Endothelial cell of umbilical vein (primary cell): ENCODE data around the gene SEPTIN11. TPM values are rescaled to one million over a fixed set of nuclear protein-coding genes. Genes with fewer than 3 reads are reported as not detected.

ENCODE experiments used
- BruUV-seq: library from RNA; stranded (reverse); fragments of 400-500 nt; replicated peaks from 2 replicates; lab custom pipeline; 2021; lab: Mats Ljungman, UMichigan
- CTCF ChIA-PET: fragments of 300-600, 350-600 bp; sonication (Branson Sonifier 250); formaldehyde crosslinking; loops from one replicate; lab custom pipeline; 2021; ENCODE audit warnings: antibody characterized with exemption, inconsistent platforms; lab: Charles Lee
- POLR2A ChIA-PET: fragments of 300-600, 350-600 bp; sonication (Branson Sonifier 250); formaldehyde crosslinking; loops from one replicate; lab custom pipeline; 2021; ENCODE audit warnings: antibody characterized with exemption, inconsistent platforms; lab: Charles Lee
- DNase-seq: peaks from one replicate; pipeline ENCODE4 v3.0.0-alpha.2; 2011; ENCODE audit warnings: low read depth, low spot score
- FAIRE-seq: peaks from 2 replicates; lab custom pipeline; 2011; peaks lifted over from hg19 to GRCh38; lab: Jason Lieb, UNC
- H2AFZ ChIP-seq: 2 replicates; pipeline ENCODE4 v1.6.0; 2012; ENCODE audit warnings: low read depth, low read length, control low read depth, inconsistent platforms
- H3K27ac ChIP-seq: 2 replicates; pipeline ENCODE4 v1.5.1; 2011; ENCODE audit warnings: low read depth, mild to moderate bottlenecking, control low read depth, low read length, moderate library complexity; ENCODE audit not compliant: insufficient read depth
- H3K27me3 ChIP-seq, 2 experiments: 2 replicates each; pipeline versions ENCODE4 v1.6.0 to v1.6.1; 2011; ENCODE audit warnings: low read length in 2 of 2, mixed read lengths in 1 of 2; ENCODE audit not compliant: control insufficient read depth in 2 of 2, insufficient read depth in 2 of 2
- H3K36me3 ChIP-seq, 2 experiments: 2 replicates in 1 of 2; 3 replicates in 1 of 2; pipeline ENCODE4 v1.5.1; 2011; ENCODE audit warnings: low read length in 2 of 2, mild to moderate bottlenecking in 1 of 2, moderate library complexity in 1 of 2; ENCODE audit not compliant: control insufficient read depth in 2 of 2, insufficient read depth in 2 of 2; ENCODE audit errors: extremely low read depth in 1 of 2
- H3K4me1 ChIP-seq: 3 replicates; pipeline ENCODE4 v1.5.1; 2011; ENCODE audit warnings: mild to moderate bottlenecking, low read length; ENCODE audit not compliant: control insufficient read depth, insufficient read depth; ENCODE audit errors: extremely low read depth
- H3K4me2 ChIP-seq: 2 replicates; pipeline ENCODE4 v1.6.1; 2011; ENCODE audit warnings: low read length, control low read depth, mixed read lengths; ENCODE audit not compliant: insufficient read depth
- H3K4me3 ChIP-seq, 3 experiments: fragments of 200-600 bp in 1 of 3; sonication (generic), shearing (Covaris generic) in 1 of 3; replicated peaks in 1 of 3; 2 replicates each; pipeline ENCODE4 v1.5.1; 2011 to 2016; ENCODE audit warnings: control low read depth in 3 of 3, low read length in 3 of 3, mild to moderate bottlenecking in 2 of 3, inconsistent platforms in 1 of 3, low read depth in 1 of 3, moderate library complexity in 1 of 3; ENCODE audit not compliant: insufficient read depth in 1 of 3
- H3K79me2 ChIP-seq: 2 replicates; pipeline ENCODE4 v1.6.0; 2012; ENCODE audit warnings: low read length, inconsistent platforms; ENCODE audit not compliant: control insufficient read depth, insufficient read depth
- H3K9ac ChIP-seq: replicated peaks from 2 replicates; pipeline ENCODE3; 2011; ENCODE audit warnings: low read length, control low read depth; ENCODE audit not compliant: insufficient read depth; ENCODE audit errors: extremely low read depth
- H3K9me1 ChIP-seq: replicated peaks from 3 replicates; pipeline ENCODE4 v1.6.0; 2011; ENCODE audit warnings: mild to moderate bottlenecking, low read length; ENCODE audit not compliant: control insufficient read depth, insufficient read depth; ENCODE audit errors: extremely low read depth
- H3K9me3 ChIP-seq: replicated peaks from 2 replicates; pipeline ENCODE4 v1.5.1; 2012; ENCODE audit warnings: low read length, inconsistent platforms; ENCODE audit not compliant: control insufficient read depth, insufficient read depth
- H4K20me1 ChIP-seq: replicated peaks from 2 replicates; pipeline ENCODE3; 2011; ENCODE audit warnings: mild to moderate bottlenecking, low read length; ENCODE audit not compliant: control insufficient read depth, insufficient read depth; ENCODE audit errors: extremely low read depth
- EZH2 ChIP-seq: IDR thresholded peaks from 2 replicates; pipeline ENCODE4 v1.6.1; 2012; ENCODE audit warnings: borderline replicate concordance, low read depth, mild to moderate bottlenecking, moderate library complexity, low read length, inconsistent platforms; ENCODE audit not compliant: severe bottlenecking
- FOS ChIP-seq: IDR thresholded peaks from 2 replicates; pipeline ENCODE4 v1.6.1; 2011; ENCODE audit warnings: mild to moderate bottlenecking, low read length, moderate library complexity, borderline replicate concordance; ENCODE audit not compliant: insufficient read depth
- GATA2 ChIP-seq: IDR thresholded peaks from 2 replicates; pipeline ENCODE4 v1.7.0; 2011; ENCODE audit warnings: low read depth, mild to moderate bottlenecking, moderate library complexity, mixed read lengths, low read length; ENCODE audit not compliant: insufficient read length, insufficient read depth
- JUN ChIP-seq: IDR thresholded peaks from 2 replicates; pipeline ENCODE4 v1.6.1; 2011; ENCODE audit warnings: borderline replicate concordance, low read depth; ENCODE audit not compliant: insufficient read length, insufficient read depth
- MYC ChIP-seq: IDR thresholded peaks from one replicate; pipeline ENCODE4 v1.6.1; 2011; ENCODE audit warnings: mild to moderate bottlenecking, low read depth, low read length
- POLR2A ChIP-seq: IDR thresholded peaks from 2 replicates; pipeline ENCODE4 v1.6.1; 2012; ENCODE audit warnings: low read depth, mild to moderate bottlenecking, control low read depth, low read length
- POLR2AphosphoS5 ChIP-seq: IDR thresholded peaks from 2 replicates; pipeline ENCODE4 v1.6.1; 2012; ENCODE audit warnings: low read depth, mild to moderate bottlenecking, control low read depth, low read length, moderate library complexity; ENCODE audit not compliant: insufficient read depth
- dilution Hi-C: fragments of 300-500 bp; cut with MboI; formaldehyde crosslinking; loops from one replicate; pipeline ENCODE4 v1.15.0; 2019; ENCODE audit warnings: low sequenced_read_pairs; ENCODE audit not compliant: extremely low pct_ligation_motif_present
- intact Hi-C: fragments of 100-400 bp; cut with micrococcal nuclease; formaldehyde crosslinking; loops from one replicate; pipeline ENCODE4 v1.10.0; 2022
- polyA plus RNA-seq, 4 experiments: library from polyadenylated mRNA; depleted of rRNA in 3 of 4; stranded (reverse) in 3 of 4; unstranded in 1 of 4; fragments of >200 nt; gene quantifications; 2 replicates each; pipeline versions ENCODE4 v1.2.1 to v1.2.3, GENCODE V29; 2011 to 2012; ENCODE audit warnings: missing spikeins in 1 of 4
- total RNA-seq: library from RNA; stranded (reverse); gene quantifications from 2 replicates; pipeline ENCODE4 v1.2.3, GENCODE V29; 2021
- TF ChIP-seq, protein P1 (sequence below), 2 donors: IDR thresholded peaks; 1 replicate in 1 of 2; 2 replicates in 1 of 2; pipeline ENCODE4 v1.5.1; 2011; ENCODE audit warnings: low read length in 2 of 2, mild to moderate bottlenecking in 2 of 2, moderate library complexity in 2 of 2, control low read depth in 1 of 2, inconsistent platforms in 1 of 2, low read depth in 1 of 2; ENCODE audit not compliant: insufficient read depth in 1 of 2; ENCODE audit errors: extremely low read depth in 1 of 2
- TF ChIP-seq, protein P2 (sequence below): IDR thresholded peaks from 2 replicates; pipeline ENCODE4 v1.6.1; 2011; ENCODE audit not compliant: insufficient read depth, insufficient read length

Gene SEPTIN11
- total and polyA plus RNA-seq, 2 donors (not counting 3 experiments of a cell fraction or from before 2014, with no cell fraction given) = 69.4 to 202 TPM

DNA sequence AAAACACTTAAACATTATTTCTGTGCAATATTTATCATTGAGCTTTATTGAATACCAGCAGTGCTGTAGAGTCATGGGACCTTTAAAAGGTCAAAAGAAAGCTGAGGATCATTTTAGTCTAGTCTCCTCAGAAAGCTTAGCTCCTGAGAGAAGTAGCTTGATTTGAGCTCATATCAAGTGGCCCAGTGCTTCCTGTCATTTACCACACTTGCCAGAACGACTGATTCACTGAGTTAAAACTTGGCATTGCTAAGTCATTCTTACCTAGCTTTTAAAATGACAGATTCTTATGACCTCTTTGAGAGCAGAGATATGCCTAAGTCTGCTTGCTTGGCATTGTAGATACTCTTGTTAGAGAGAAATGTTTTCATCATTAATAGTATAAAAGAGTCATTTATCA lies 15.2 kb downstream of the SEPTIN11 start:
- intact Hi-C loops = no loop called here
- no peak overlapping the region for H3K4me3 ChIP-seq
- no peak overlapping the region for H2AFZ ChIP-seq
- H4K20me1 ChIP-seq = peaks cover 8% of the 10 kb centered on the region
- dilution Hi-C loops = no loop called here
- H3K36me3 ChIP-seq = no peaks in the 10 kb centered on the region
- no peak overlapping the region for H3K4me2 ChIP-seq
- H3K4me1 ChIP-seq = no peaks in the 10 kb centered on the region
- BruUV-seq = no TSS peak
- CTCF ChIA-PET = interaction anchor here (0.6 to 1.1 kb wide), 4 partner anchors 13 to 785 kb away, joined by 3 to 6 read pairs (median 3); no protein-coding TSS in a partner anchor
- no peaks in the 10 kb centered on the region for H3K9me1 ChIP-seq
- H3K79me2 ChIP-seq = peaks cover 76% of the 10 kb centered on the region
- no peaks in the 10 kb centered on the region for H3K9me3 ChIP-seq
- FAIRE-seq = no peak
- TF ChIP-seq POLR2AphosphoS5 = no peak
- no peak for TF ChIP-seq GATA2
- TF ChIP-seq FOS = no peak
- TF ChIP-seq, protein P1, sequence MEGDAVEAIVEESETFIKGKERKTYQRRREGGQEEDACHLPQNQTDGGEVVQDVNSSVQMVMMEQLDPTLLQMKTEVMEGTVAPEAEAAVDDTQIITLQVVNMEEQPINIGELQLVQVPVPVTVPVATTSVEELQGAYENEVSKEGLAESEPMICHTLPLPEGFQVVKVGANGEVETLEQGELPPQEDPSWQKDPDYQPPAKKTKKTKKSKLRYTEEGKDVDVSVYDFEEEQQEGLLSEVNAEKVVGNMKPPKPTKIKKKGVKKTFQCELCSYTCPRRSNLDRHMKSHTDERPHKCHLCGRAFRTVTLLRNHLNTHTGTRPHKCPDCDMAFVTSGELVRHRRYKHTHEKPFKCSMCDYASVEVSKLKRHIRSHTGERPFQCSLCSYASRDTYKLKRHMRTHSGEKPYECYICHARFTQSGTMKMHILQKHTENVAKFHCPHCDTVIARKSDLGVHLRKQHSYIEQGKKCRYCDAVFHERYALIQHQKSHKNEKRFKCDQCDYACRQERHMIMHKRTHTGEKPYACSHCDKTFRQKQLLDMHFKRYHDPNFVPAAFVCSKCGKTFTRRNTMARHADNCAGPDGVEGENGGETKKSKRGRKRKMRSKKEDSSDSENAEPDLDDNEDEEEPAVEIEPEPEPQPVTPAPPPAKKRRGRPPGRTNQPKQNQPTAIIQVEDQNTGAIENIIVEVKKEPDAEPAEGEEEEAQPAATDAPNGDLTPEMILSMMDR (IDR thresholded peaks at IDR 0.05; ENCODE audit: extremely low read depth in 1 of 2, insufficient read depth in 1 of 2, low read depth in 1 of 2, low read length in 2 of 2) = no peak
- TF ChIP-seq JUN = no peak
- no peak for TF ChIP-seq MYC
- TF ChIP-seq, protein P2, sequence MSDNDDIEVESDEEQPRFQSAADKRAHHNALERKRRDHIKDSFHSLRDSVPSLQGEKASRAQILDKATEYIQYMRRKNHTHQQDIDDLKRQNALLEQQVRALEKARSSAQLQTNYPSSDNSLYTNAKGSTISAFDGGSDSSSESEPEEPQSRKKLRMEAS = no peak
- no peak for TF ChIP-seq POLR2A
- no peak for TF ChIP-seq EZH2
- no peaks in the 10 kb centered on the region for H3K27me3 ChIP-seq
- H3K9ac ChIP-seq = no peak overlapping the region
- POLR2A ChIA-PET = no interaction called here
- H3K27ac ChIP-seq = no peak overlapping the region
- DNase-seq = no peak
